22Rv1 (cell line): ENCODE results near the gene KLHL33.

Experiments
- CTCF ChIP-seq: fragments of 450-650 bp; IDR thresholded peaks from 2 replicates; pipeline ENCODE4 v1.5.1; 2017; ENCODE audit warnings: mild to moderate bottlenecking
- ZFX ChIP-seq: fragments of 450-650 bp; IDR thresholded peaks from 2 replicates; pipeline ENCODE4 v1.6.1; 2017; ENCODE audit warnings: antibody characterized with exemption, borderline replicate concordance

- TF ChIP-seq CTCF (no peak), ZFX (no peak)
Measured at GRCh38 chr14:20421267-20421666, 14.7 kb downstream of the KLHL33 start.
